Psoas muscle (tissue), 8 donors: Measurements from ENCODE around the gene MYBL2. TPM values are rescaled to one million over a fixed set of nuclear protein-coding genes. Genes with fewer than 3 reads are reported as not detected.

Experiments used
- ATAC-seq, 4 donors: fragments of 200-7000 bp; cut with Tn5 transposase; one replicate each; pipeline ENCODE4 v1.9.1; 2020; ENCODE audit warnings: moderate library complexity in 3 of 4, mild to moderate bottlenecking in 2 of 4
- DNase-seq, 2 donors: peaks; one replicate each; pipeline ENCODE4 v3.0.0-alpha.2; 2020
- H3K27ac ChIP-seq: fragments of 200-600 bp; one replicate; pipeline ENCODE4 v1.8.0; 2022
- H3K27me3 ChIP-seq, 3 donors: fragments of 200-600 bp in 1 of 3; one replicate each; pipeline versions ENCODE4 v1.6.1 to v1.8.0; 2013 to 2022; ENCODE audit warnings: low read length in 2 of 3, mild to moderate bottlenecking in 2 of 3, moderate library complexity in 1 of 3; ENCODE audit not compliant: insufficient read depth in 3 of 3
- H3K36me3 ChIP-seq, 2 donors: fragments of 200-600 bp in 1 of 2; one replicate each; pipeline versions ENCODE4 v1.6.1 to v1.8.0; 2013 to 2022; ENCODE audit warnings: low read depth in 1 of 2, mild to moderate bottlenecking in 1 of 2, moderate library complexity in 1 of 2; ENCODE audit not compliant: insufficient read depth in 1 of 2
- H3K4me1 ChIP-seq: fragments of 200-600 bp; one replicate; pipeline ENCODE4 v1.8.0; 2022
- H3K4me3 ChIP-seq: fragments of 200-600 bp; one replicate; pipeline ENCODE4 v1.8.0; 2022; ENCODE audit warnings: mild to moderate bottlenecking
- H3K9me3 ChIP-seq: fragments of 200-600 bp; one replicate; pipeline ENCODE4 v1.8.0; 2022
- CTCF ChIP-seq: fragments of 200-600 bp; IDR thresholded peaks from one replicate; pipeline ENCODE4 v1.8.0; 2022; ENCODE audit warnings: antibody characterized with exemption
- WGBS, 3 donors: extraction: QIAGEN DNeasy Blood & Tissue Kit; methylation state at CpG; one replicate each; pipeline versions ENCODE4 v1.1.6 to v1.1.7; 2013; 5-methylcytosine and 5-hydroxymethylcytosine counted together
- intact Hi-C, 2 donors: fragments of 100-400 bp; cut with DNase I; formaldehyde crosslinking; loops; one replicate each; pipeline versions ENCODE4 v1.11.0 to v1.14.2; 2022
- polyA plus RNA-seq, 3 donors: library from polyadenylated mRNA; stranded (reverse); fragments of 200-250 nt; gene quantifications; one replicate each; pipeline ENCODE4 v1.2.3, GENCODE V29; 2013
- total RNA-seq, 4 donors: library from RNA; stranded (reverse); fragmentation: NEBNext Ultra II Directional in 2 of 4; extraction: Animal tissue kit (Norgen Biotek cat#: 25700) in 2 of 4; gene quantifications; one replicate each; pipeline versions ENCODE4 v1.2.1 to v1.2.4, GENCODE V29; 2021 to 2023
- donor health status: healthy with polysubstance abuse.
- donor health status: DM: no; HTN: no; CAD: no; lungs with moderate emphysema.
- donor health status: Bipolar disorder and iron deficiency.
- donor health status: healthy.
- donor health status: DM: yes; HTN: yes; CAD: no.
- donor health status: DM: no; HTN: no; CAD: no.
- donor health status: DM: no; HTN: no; CAD: no.
- donor health status: DM: yes; HTN: yes; CAD: no.

The MYBL2 gene
- total and polyA plus RNA-seq, 7 donors: 0.05 to 0.17 (median 0.10) TPM; not detected in 4

- no peak for DNase-seq
- Histone ChIP-seq H3K4me1 (no peaks in the 10 kb centered on the region), H3K9me3 (no peaks in the 10 kb centered on the region), H3K36me3 (no peaks in the 10 kb centered on the region), H3K27ac (no peak overlapping the region), H3K4me3 (no peak overlapping the region), H3K27me3 (peaks cover 0 to 11% (median 2%) of the 10 kb centered on the region in 3 donors)
- ATAC-seq: no peak
- WGBS, 3 donors: 81 to 85% (median 81%) methylated on average over 9 of the region's 9 CpGs
- intact Hi-C loops: no loop called here
- no peak for TF ChIP-seq CTCF
These were observed 72.3 kb downstream of the MYBL2 start for GRCh38 chr20:43739148-43739749.

- TF ChIP-seq CTCF: no peak
- Histone ChIP-seq H3K27ac (no peak overlapping the region), H3K27me3 (peaks cover 0 to 15% (median 2%) of the 10 kb centered on the region in 3 donors), H3K4me1 (no peaks in the 10 kb centered on the region), H3K4me3 (no peak overlapping the region), H3K9me3 (no peaks in the 10 kb centered on the region), H3K36me3 (no peaks in the 10 kb centered on the region)
- no peak for ATAC-seq
- intact Hi-C loops: no loop called here
- DNase-seq: no peak
- 84 to 92% (median 91%) methylated on average over 3 of the region's 3 CpGs for WGBS, 3 donors
These were observed 73.7 kb downstream of the MYBL2 start for GRCh38 chr20:43740642-43741041.

- no peaks in the 10 kb centered on the region for H3K36me3 ChIP-seq
- ATAC-seq: no peak
- H3K27me3 ChIP-seq: peaks cover 0 to 31% (median 3%) of the 10 kb centered on the region in 3 donors
- intact Hi-C loops: no loop called here
- no peaks in the 10 kb centered on the region for H3K4me1 ChIP-seq
- 60 to 63% (median 61%) methylated on average over 9 of the region's 9 CpGs for WGBS, 3 donors
- TF ChIP-seq CTCF: no peak
- no peak for DNase-seq
- H3K4me3 ChIP-seq: no peak overlapping the region
- no peak overlapping the region for H3K27ac ChIP-seq
- H3K9me3 ChIP-seq: no peaks in the 10 kb centered on the region
These were observed 77.3 kb downstream of the MYBL2 start for GRCh38 chr20:43744151-43744611.

- Histone ChIP-seq H3K4me1 (no peaks in the 10 kb centered on the region), H3K4me3 (no peak overlapping the region), H3K9me3 (no peaks in the 10 kb centered on the region), H3K27ac (no peak overlapping the region), H3K36me3 (no peaks in the 10 kb centered on the region), H3K27me3 (peaks cover 0 to 35% (median 3%) of the 10 kb centered on the region in 3 donors)
- TF ChIP-seq CTCF: no peak
- intact Hi-C loops: loop anchor here in 1 of 2 donors (5.0 kb wide), 1 partner anchor 337 kb away; no protein-coding TSS in a partner anchor
- WGBS, 3 donors: 26 to 32% (median 26%) methylated on average over 10 to 12 of the region's 12 CpGs
- DNase-seq: no peak
- ATAC-seq: no peak
These were observed 78.2 kb downstream of the MYBL2 start for GRCh38 chr20:43744966-43745730.
